A549 treated with CpdA at 1 μM for 4 hours (cell line): ENCODE data around the gene SLC35C1. TPM values are rescaled to one million over a fixed set of nuclear protein-coding genes. Genes with fewer than 3 reads are reported as not detected.

Source experiments
- total RNA-seq: library from RNA; stranded (reverse); fragments of 200-300 nt; extraction: Qiagen RNA extraction; gene quantifications from 5 replicates; pipeline ENCODE4 v1.2.3, GENCODE V29; 2022; ENCODE audit warnings: low read depth

The SLC35C1 gene
- 26.1 to 34.3 TPM (median 29.2 TPM) in 5 replicates for total RNA-seq

GRCh38 chr11:45804761-45805304, at the start of gene SLC35C1:
Gene SLC35C1 (plus strand): TSS chr11:45805149. CDS start chr11:45805802, 653 bp downstream.

GRCh38 chr11:45846974-45847910, 42.3 kb downstream of the SLC35C1 start, which contains the start of gene CRY2:
Gene CRY2 (plus strand): TSS chr11:45847475. CDS start chr11:45847491, 16 bp downstream.

Other genes with a start within 250 kb of the SLC35C1 start
- gene CHST1, start 139.5 kb upstream of the SLC35C1 start, total RNA-seq, result 1.0 to 1.5 TPM (median 1.2 TPM) in 5 replicates
- 2.9 to 3.5 TPM (median 3.2 TPM) in 5 replicates for gene CRY2, start 42.3 kb downstream of the SLC35C1 start, total RNA-seq
- gene MAPK8IP1, start 80.5 kb downstream of the SLC35C1 start, total RNA-seq, result 5.1 to 7.0 TPM (median 5.9 TPM) in 5 replicates
- 0.37 to 0.59 TPM (median 0.48 TPM) in 4 of 5 replicates, not detected in the other for gene FREY1, start 102.1 kb downstream of the SLC35C1 start, total RNA-seq
- gene PEX16, start 112.7 kb downstream of the SLC35C1 start, total RNA-seq, result 15.6 to 20.6 TPM (median 16.9 TPM) in 5 replicates
- 1.4 to 3.1 TPM (median 2.9 TPM) in 5 replicates for gene LARGE2, start 117.5 kb downstream of the SLC35C1 start, total RNA-seq